ENCODE results near the gene ARID1B. TPM values are rescaled to one million over a fixed set of nuclear protein-coding genes. Genes with fewer than 3 reads are reported as not detected.

ARID1B gene
- total RNA-seq, 1 experiment from 2014 or later = 58.8 TPM

DNA sequence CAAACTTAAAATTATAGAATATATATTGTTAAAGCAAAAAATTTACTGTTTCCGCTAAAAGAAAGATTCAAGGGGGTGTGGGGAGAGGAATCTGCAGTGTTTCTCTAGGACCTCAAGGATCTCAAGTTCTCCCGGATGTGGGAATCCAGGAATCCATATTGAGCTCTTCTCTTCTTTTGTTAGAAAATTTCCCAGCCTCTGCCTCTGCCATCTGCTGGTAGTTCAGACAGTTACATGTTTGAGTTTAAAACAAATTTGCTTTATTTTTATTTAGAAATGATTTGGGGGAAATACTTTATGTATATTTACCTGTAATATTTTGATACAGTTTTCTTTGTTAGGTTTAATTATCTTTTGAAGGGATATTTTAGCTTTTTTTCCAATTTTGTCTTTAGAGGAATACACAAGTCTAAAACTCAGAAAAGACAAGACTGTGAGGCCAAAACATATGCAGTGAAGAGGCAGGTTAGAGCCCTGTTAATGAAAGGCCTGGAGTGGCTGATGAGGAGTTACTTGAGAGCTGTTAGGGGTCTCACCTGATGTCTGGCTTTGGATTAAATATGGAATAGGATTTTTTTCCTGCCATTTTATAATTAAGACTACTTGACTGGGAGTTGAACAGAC lies 268.8 kb downstream of the ARID1B start:
- Histone ChIP-seq H3K4me3 (ENCODE audit: low read depth, low read length) (no peak overlapping the region), H3K9me3 (no peaks in the 10 kb centered on the region), H3K36me3 (ENCODE audit: control insufficient read depth, insufficient read depth, low read length) (no peaks in the 10 kb centered on the region), H3K27me3 (replicated peaks; ENCODE audit: control insufficient read depth, insufficient read depth, low read length) (no peaks in the 10 kb centered on the region), H3K4me1 (0 out of 2 replicates have a peak, but pooled peaks cover 2% of the 10 kb centered on the region)
- H3K27me3 Mint-ChIP-seq (ENCODE audit: insufficient read depth, unreplicated experiment) = no peaks in the 10 kb centered on the region
- TF ChIP-seq, protein P1, sequence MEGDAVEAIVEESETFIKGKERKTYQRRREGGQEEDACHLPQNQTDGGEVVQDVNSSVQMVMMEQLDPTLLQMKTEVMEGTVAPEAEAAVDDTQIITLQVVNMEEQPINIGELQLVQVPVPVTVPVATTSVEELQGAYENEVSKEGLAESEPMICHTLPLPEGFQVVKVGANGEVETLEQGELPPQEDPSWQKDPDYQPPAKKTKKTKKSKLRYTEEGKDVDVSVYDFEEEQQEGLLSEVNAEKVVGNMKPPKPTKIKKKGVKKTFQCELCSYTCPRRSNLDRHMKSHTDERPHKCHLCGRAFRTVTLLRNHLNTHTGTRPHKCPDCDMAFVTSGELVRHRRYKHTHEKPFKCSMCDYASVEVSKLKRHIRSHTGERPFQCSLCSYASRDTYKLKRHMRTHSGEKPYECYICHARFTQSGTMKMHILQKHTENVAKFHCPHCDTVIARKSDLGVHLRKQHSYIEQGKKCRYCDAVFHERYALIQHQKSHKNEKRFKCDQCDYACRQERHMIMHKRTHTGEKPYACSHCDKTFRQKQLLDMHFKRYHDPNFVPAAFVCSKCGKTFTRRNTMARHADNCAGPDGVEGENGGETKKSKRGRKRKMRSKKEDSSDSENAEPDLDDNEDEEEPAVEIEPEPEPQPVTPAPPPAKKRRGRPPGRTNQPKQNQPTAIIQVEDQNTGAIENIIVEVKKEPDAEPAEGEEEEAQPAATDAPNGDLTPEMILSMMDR (IDR thresholded peaks at IDR 0.05; ENCODE audit: insufficient read depth in 1 of 2, low read depth in 1 of 2, low read length in 1 of 2, severe bottlenecking in 1 of 2, unreplicated experiment in 1 of 2) = peak; percentile 42 to 49
- CTCF ChIA-PET = interaction anchor here (0.7 to 1.1 kb wide), 5 partner anchors 9 to 141 kb away, joined by 3 to 12 read pairs (median 3); no protein-coding TSS in a partner anchor
- no TSS peak for BruUV-seq (replicated peaks)
- H3K9me3 Mint-ChIP-seq (ENCODE audit: unreplicated experiment) = no peaks in the 10 kb centered on the region
- no peak overlapping the region for H3K4me3 Mint-ChIP-seq (ENCODE audit: unreplicated experiment)
- intact Hi-C loops (cut with micrococcal nuclease; ENCODE audit: unreplicated experiment) = loop anchor here (1.0 kb wide), 1 partner anchor 10 kb away; no protein-coding TSS in a partner anchor
- POLR2A ChIA-PET = interaction anchor here (0.6 kb wide), 1 partner anchor 486 kb away, joined by 3 read pairs; no protein-coding TSS in a partner anchor
- no peaks in the 10 kb centered on the region for H3K36me3 Mint-ChIP-seq (ENCODE audit: insufficient read depth, unreplicated experiment)
- H3K4me1 Mint-ChIP-seq (ENCODE audit: low read depth, unreplicated experiment) = no peaks in the 10 kb centered on the region
- no peak overlapping the region for H3K27ac Mint-ChIP-seq (ENCODE audit: unreplicated experiment)
- DNase-seq = peak in 1 of 2 experiments; percentile 13

DNA sequence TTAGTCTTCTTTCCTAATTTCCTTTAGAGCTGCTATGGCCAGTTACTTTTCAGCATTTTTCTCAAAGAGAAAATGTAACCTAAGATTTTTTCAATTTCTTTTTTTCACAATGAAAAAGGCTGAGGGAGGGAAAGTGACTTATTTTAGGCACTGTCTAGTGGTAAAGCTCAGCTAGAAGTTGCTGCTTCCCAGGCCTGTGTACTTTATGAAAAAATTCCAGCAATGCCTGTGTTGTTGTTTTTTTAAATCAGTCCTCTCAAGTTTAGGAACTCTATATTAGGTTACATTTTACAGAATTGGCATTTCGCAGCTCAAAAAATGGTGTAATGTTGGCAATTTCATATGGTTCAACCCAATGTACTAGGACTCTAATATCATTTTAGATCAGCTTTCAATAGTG lies 269.6 kb downstream of the ARID1B start:
- 0 out of 2 replicates have a peak, but pooled peaks cover 2% of the 10 kb centered on the region for H3K4me1 ChIP-seq
- TF ChIP-seq, protein P1 (IDR thresholded peaks at IDR 0.05; ENCODE audit: insufficient read depth in 1 of 2, low read depth in 1 of 2, low read length in 1 of 2, severe bottlenecking in 1 of 2, unreplicated experiment in 1 of 2) = no peak
- DNase-seq = no peak
- H3K36me3 ChIP-seq (ENCODE audit: control insufficient read depth, insufficient read depth, low read length) = no peaks in the 10 kb centered on the region
- CTCF ChIA-PET = no interaction called here
- Mint-ChIP-seq H3K4me3 (ENCODE audit: unreplicated experiment) (no peak overlapping the region), H3K9me3 (ENCODE audit: unreplicated experiment) (no peaks in the 10 kb centered on the region), H3K27ac (ENCODE audit: unreplicated experiment) (no peak overlapping the region), H3K27me3 (ENCODE audit: insufficient read depth, unreplicated experiment) (no peaks in the 10 kb centered on the region), H3K4me1 (ENCODE audit: low read depth, unreplicated experiment) (no peaks in the 10 kb centered on the region), H3K36me3 (ENCODE audit: insufficient read depth, unreplicated experiment) (no peaks in the 10 kb centered on the region)
- BruUV-seq (replicated peaks) = no TSS peak
- H3K4me3 ChIP-seq (ENCODE audit: low read depth, low read length) = no peak overlapping the region
- POLR2A ChIA-PET = no interaction called here
- H3K27me3 ChIP-seq (replicated peaks; ENCODE audit: control insufficient read depth, insufficient read depth, low read length) = no peaks in the 10 kb centered on the region
- H3K9me3 ChIP-seq = no peaks in the 10 kb centered on the region
- intact Hi-C loops (cut with micrococcal nuclease; ENCODE audit: unreplicated experiment) = no loop called here

DNA sequence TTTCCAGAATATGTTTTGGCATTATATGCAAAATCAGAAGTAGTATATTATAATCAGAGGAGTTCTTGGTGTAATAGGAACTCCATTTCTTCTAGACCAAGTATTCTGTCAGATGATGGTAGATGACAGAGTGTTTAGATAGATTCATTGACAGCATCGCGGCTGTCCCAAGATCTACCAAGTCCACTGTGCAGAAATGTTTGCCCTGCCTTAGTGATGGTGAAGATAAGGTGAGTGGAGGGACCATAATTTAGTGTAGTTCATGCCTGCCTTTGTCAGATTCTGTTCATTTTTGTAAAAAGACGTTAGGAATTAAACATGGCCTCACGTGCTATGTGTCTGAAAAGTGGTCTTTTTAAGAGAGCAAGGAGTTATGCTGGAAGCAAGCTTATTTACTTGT lies 270.1 kb downstream of the ARID1B start:
- POLR2A ChIA-PET = no interaction called here
- 0 out of 2 replicates have a peak, but pooled peaks cover 2% of the 10 kb centered on the region for H3K4me1 ChIP-seq
- H3K4me3 Mint-ChIP-seq (ENCODE audit: unreplicated experiment) = no peak overlapping the region
- intact Hi-C loops (cut with micrococcal nuclease; ENCODE audit: unreplicated experiment) = no loop called here
- H3K27ac Mint-ChIP-seq (ENCODE audit: unreplicated experiment) = no peak overlapping the region
- CTCF ChIA-PET = no interaction called here
- H3K27me3 ChIP-seq (replicated peaks; ENCODE audit: control insufficient read depth, insufficient read depth, low read length) = no peaks in the 10 kb centered on the region
- no peaks in the 10 kb centered on the region for H3K9me3 ChIP-seq
- no TSS peak for BruUV-seq (replicated peaks)
- H3K36me3 Mint-ChIP-seq (ENCODE audit: insufficient read depth, unreplicated experiment) = no peaks in the 10 kb centered on the region
- DNase-seq = no peak
- H3K36me3 ChIP-seq (ENCODE audit: control insufficient read depth, insufficient read depth, low read length) = no peaks in the 10 kb centered on the region
- H3K9me3 Mint-ChIP-seq (ENCODE audit: unreplicated experiment) = no peaks in the 10 kb centered on the region
- H3K4me1 Mint-ChIP-seq (ENCODE audit: low read depth, unreplicated experiment) = no peaks in the 10 kb centered on the region
- no peak overlapping the region for H3K4me3 ChIP-seq (ENCODE audit: low read depth, low read length)
- no peaks in the 10 kb centered on the region for H3K27me3 Mint-ChIP-seq (ENCODE audit: insufficient read depth, unreplicated experiment)
- TF ChIP-seq, protein P1 (IDR thresholded peaks at IDR 0.05; ENCODE audit: insufficient read depth in 1 of 2, low read depth in 1 of 2, low read length in 1 of 2, severe bottlenecking in 1 of 2, unreplicated experiment in 1 of 2) = no peak

Measured in Caco-2 (cell line).